HG03280 (cell line): ENCODE results near the gene NOP16.

ENCODE experiments used
- ATAC-seq: cut with Tn5 transposase; IDR thresholded peaks from one replicate; pipeline ENCODE4 v1.9.1; 2021; ENCODE audit warnings: mild to moderate bottlenecking, moderate library complexity; ENCODE audit not compliant: unreplicated experiment

The NOP16 gene

GRCh38 chr5:176362233-176362490 lies 26.2 kb downstream of the NOP16 start:
- peak; percentile 5 for ATAC-seq

- ATAC-seq: peak; percentile 88
Observed at GRCh38 chr5:176361437-176362232, 26.8 kb downstream of the NOP16 start, which contains the start of gene KIAA1191. KIAA1191 (minus strand) TSS chr5:176361764; CDS start chr5:176359508, 2,256 bp downstream.

DNA sequence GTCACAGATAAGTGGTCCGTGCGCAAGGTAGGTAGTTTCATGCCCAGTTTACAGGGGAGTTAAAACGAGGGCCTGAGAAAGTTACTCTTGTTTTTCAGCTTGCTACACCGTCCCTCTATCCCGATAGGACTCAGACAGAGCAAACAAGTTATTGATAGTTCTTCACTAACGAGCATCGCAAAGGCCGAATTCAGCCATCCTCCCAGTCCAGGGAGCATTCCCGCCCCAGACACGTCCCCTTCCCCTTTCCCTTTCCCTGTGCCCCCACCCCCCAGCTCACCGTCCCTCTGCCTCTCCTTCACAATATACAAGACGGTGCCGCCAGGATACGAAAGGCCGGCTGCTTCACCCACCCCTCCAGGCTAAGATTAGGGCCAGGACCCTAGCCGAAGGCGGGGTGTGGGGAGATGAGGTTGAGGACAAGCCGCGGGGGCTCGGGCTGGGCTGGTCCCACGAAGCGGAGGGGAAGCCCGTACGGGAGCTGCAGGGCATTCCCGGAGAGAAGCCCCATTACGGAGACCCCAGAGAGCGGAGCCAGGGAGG lies 27.4 kb downstream of the NOP16 start:
- peak; percentile 10 for ATAC-seq

- no peak for ATAC-seq
Observed at GRCh38 chr5:176359658-176360057, 28.7 kb downstream of the NOP16 start.

- no peak for ATAC-seq
Observed at GRCh38 chr5:176356179-176356566, 32.2 kb downstream of the NOP16 start.

- no peak for ATAC-seq
Observed at GRCh38 chr5:176355400-176356178, 32.8 kb downstream of the NOP16 start.

DNA sequence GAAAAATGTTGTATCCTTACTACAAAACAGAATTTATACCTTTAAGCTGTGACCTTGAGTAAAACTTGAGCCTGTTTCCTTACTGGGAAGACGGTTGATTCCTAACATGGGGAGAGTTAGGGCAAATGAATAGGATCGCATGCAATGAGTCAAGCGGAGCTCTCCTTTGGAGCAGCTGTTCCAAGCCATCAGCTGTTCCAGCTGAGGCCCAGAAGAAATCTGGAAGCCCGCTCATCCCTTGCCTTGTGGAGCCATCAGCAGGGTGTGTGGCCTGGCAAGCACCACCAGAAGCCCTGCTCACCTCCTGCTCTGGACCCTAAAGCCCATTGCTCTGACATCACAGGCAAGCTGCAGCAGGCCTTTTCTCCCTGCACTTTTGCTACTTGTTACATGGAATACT lies 34.9 kb downstream of the NOP16 start:
- no peak for ATAC-seq

- no peak for ATAC-seq
Observed at GRCh38 chr5:176352116-176352878, 36.1 kb downstream of the NOP16 start.

- no peak for ATAC-seq
Observed at GRCh38 chr5:176350416-176350815, 38.0 kb downstream of the NOP16 start.

GRCh38 chr5:176342766-176343458 lies 45.5 kb downstream of the NOP16 start:
- ATAC-seq: no peak

- ATAC-seq: no peak
Observed at GRCh38 chr5:176342158-176342483, 46.3 kb downstream of the NOP16 start.

DNA sequence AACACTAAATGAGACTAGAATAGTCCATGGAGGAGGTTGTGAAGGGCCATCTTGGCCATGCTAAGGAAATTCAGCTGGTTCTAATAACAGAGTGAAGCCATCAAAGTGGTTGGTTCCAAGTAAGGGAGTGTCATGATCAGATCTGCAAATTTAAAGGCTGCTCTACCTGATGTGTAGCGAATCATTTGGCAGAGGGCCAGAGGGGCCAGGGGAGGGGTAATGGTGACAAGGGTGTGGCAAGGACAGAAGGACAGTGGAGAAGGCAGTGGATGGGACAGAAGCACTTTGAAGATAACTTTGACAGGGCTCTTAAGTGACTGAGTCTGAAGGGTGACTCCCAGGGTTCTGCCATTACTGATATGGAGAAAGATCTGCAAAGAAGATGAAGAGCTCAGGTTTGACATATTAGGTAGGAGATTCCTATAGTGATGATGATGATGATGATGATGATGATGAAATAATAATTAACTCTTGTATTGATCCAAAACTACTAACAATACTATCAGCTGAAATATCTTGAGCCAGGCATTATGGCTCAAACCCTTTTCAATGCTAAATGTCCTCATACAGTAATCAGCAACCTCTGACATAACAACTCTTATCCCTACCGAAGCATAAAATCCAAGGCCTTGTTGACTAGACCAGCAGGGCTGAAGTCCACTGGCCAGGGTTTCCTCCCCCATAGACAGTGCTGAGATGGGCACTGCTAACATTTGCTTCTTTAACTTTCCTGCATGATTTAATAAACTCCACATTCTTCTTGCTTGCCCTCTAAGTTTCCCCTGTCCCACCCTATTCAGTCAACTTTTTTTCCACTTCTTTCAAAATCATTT lies 46.9 kb downstream of the NOP16 start:
- no peak for ATAC-seq

DNA sequence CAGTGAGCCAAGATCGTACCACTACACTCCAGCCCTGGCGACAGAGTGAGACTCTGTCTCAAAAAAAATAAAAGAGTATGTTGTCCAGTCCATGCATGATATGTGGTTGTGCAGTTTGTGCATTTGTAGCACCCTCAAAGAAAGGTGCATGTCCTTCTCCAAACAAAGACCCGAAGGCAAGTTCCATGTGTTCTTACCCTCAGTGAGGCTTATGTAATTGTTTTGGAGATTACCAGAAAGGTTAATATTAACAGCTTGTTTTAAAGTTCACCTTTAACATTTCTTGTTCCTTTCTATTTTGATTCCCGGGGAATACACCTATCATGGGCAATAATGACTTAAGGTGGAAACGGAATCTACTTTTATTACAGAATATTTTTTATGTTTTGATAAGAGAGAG lies 49.1 kb downstream of the NOP16 start:
- ATAC-seq: no peak

DNA sequence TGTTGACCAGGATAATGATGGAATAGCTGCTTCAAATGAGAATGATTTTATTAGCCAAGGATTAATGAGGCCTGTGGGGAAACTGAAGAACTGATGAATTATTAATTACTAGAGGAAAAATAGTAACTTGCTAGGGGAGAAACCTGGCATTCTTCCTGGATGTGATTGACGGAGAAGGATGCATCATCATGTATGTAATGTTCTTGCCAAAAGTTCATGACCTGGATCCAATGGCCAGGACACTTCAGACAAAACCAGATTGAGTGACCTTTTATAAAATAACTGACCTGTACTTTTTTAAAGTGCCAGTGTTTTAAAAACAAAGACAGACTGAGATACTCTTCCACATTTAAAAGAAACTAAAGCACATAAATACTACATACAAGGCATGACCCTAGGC lies 50.5 kb downstream of the NOP16 start:
- ATAC-seq: no peak

DNA sequence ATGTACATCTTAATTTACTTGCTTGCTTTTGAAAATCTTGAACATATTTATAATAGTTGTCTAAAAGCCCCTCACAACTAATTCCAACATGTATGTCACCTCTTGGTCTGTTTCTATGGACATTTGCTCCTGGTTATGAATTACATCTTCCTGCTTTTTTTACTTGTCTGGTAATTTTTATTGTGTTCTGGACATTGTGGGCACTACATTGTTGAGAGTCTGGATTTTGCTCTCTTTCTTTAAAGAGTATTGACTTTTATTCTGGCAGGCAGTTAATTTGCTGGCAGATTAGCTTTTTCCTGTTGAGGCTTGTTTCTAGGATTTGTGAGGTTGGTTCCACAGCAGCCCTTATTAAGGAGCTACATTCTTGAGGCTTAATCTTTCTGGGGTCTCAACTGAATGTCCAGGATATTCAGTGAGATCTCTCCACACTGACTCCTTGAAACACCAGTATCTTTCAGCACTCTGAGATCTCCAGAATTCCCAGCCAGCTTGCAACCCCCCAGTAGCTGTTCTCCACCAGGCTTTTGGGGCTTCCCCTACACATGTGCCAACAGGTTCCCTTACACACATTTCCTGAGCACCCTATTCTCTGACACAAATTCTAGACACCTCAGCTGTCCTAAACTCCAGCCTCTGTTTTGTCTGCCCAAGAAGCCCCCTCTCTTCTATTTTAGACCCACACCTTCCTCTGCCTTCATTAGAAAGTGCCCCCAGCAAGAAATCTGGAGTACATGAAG lies 54.2 kb downstream of the NOP16 start:
- ATAC-seq: no peak
